GM12874 (cell line): ENCODE measurements around the gene STRN3.

Experiments used
- CTCF ChIP-seq: IDR thresholded peaks from 2 replicates; pipeline ENCODE4 v1.5.1; 2011; ENCODE audit warnings: low read depth, mild to moderate bottlenecking, control low read depth, low read length, moderate library complexity; ENCODE audit not compliant: insufficient read depth

Gene STRN3

GRCh38 chr14:30893819-30894218, 132.4 kb downstream of the STRN3 start:
- no peak for TF ChIP-seq CTCF

- TF ChIP-seq CTCF = no peak
Observed at GRCh38 chr14:30889244-30889594, 137.0 kb downstream of the STRN3 start.

GRCh38 chr14:30888480-30889243, 137.5 kb downstream of the STRN3 start:
- no peak for TF ChIP-seq CTCF

- no peak for TF ChIP-seq CTCF
Observed at GRCh38 chr14:30885840-30886740, 140.1 kb downstream of the STRN3 start.

- no peak for TF ChIP-seq CTCF
Observed at GRCh38 chr14:30884901-30885300, 141.3 kb downstream of the STRN3 start.

GRCh38 chr14:30883508-30884294, 142.5 kb downstream of the STRN3 start:
- TF ChIP-seq CTCF = no peak

GRCh38 chr14:30882431-30882830, 143.7 kb downstream of the STRN3 start:
- TF ChIP-seq CTCF = no peak
